GM12878 (cell line): ENCODE results near the gene SMPDL3B. TPM values are rescaled to one million over a fixed set of nuclear protein-coding genes. Genes with fewer than 3 reads are reported as not detected.

Source experiments
- ATAC-seq: fragments of 200-7000 bp; cut with Tn5 transposase; 3 replicates; pipeline ENCODE4 v1.9.1; 2020; ENCODE audit warnings: mild to moderate bottlenecking, moderate library complexity
- BruUV-seq: library from RNA; stranded (reverse); fragments of 400-500 nt; replicated peaks from 2 replicates; lab custom pipeline; 2021; lab: Mats Ljungman, UMichigan
- CTCF ChIA-PET: fragments of 300-600 bp; sonication (Branson Sonifier 250); formaldehyde crosslinking; extraction: SDS; loops from one replicate; lab custom pipeline; 2021; ENCODE audit warnings: inconsistent platforms; lab: Yijun Ruan, JAX
- POLR2A ChIA-PET: fragments of 350-600 bp; formaldehyde crosslinking; extraction: SDS; loops from one replicate; lab custom pipeline; 2021; ENCODE audit warnings: inconsistent platforms; lab: Charles Lee
- RAD21 ChIA-PET: fragments of 300-600 bp; sonication (Branson Sonifier 250); formaldehyde crosslinking; loops from one replicate; lab custom pipeline; 2023; ENCODE audit warnings: antibody characterized with exemption; ENCODE audit not compliant: unreplicated experiment; lab: Charles Lee
- SMC1A ChIA-PET: fragments of 300-600 bp; sonication (Branson Sonifier 250); formaldehyde crosslinking; loops from one replicate; lab custom pipeline; 2023; ENCODE audit not compliant: unreplicated experiment, uncharacterized antibody; lab: Charles Lee
- DNase-seq: peaks from one replicate; pipeline ENCODE4 v3.0.0-alpha.2; 2011; ENCODE audit warnings: low read depth, low spot score
- FAIRE-seq: peaks from 3 replicates; lab custom pipeline; 2011; peaks lifted over from hg19 to GRCh38; lab: Jason Lieb, UNC
- H2AFZ ChIP-seq: 2 replicates; pipeline ENCODE4 v1.6.0; 2011; ENCODE audit warnings: low read depth, low read length, control low read depth; ENCODE audit not compliant: control insufficient read depth
- H3K27ac ChIP-seq: 2 replicates; pipeline ENCODE4 v1.5.1; 2011; ENCODE audit warnings: control low read depth; ENCODE audit not compliant: control insufficient read depth, insufficient read depth
- H3K27me3 ChIP-seq, 2 experiments: replicated peaks in 1 of 2; 2 replicates each; pipeline versions ENCODE4 v1.6.0 to v1.6.1; 2011; ENCODE audit warnings: low read length in 1 of 2; ENCODE audit not compliant: control insufficient read depth in 2 of 2, insufficient read depth in 2 of 2
- H3K36me3 ChIP-seq, 2 experiments: 2 replicates each; pipeline ENCODE4 v1.5.1; 2011; ENCODE audit warnings: low read length in 1 of 2; ENCODE audit not compliant: control insufficient read depth in 2 of 2, insufficient read depth in 2 of 2
- H3K4me1 ChIP-seq: 2 replicates; pipeline ENCODE4 v1.6.1; 2011; ENCODE audit warnings: mild to moderate bottlenecking, low read length, moderate library complexity, mixed read lengths; ENCODE audit not compliant: control insufficient read depth, insufficient read depth
- H3K4me2 ChIP-seq: 2 replicates; pipeline ENCODE4 v1.6.0; 2011; ENCODE audit warnings: control low read depth; ENCODE audit not compliant: control insufficient read depth, insufficient read depth
- H3K4me3 ChIP-seq: fragments of 200-600 bp; sonication (generic); 2 replicates; pipeline ENCODE4 v1.5.1; 2016
- H3K79me2 ChIP-seq: 2 replicates; pipeline ENCODE4 v1.6.0; 2011; ENCODE audit warnings: low read length; ENCODE audit not compliant: control insufficient read depth, insufficient read depth
- H3K9ac ChIP-seq: 2 replicates; pipeline ENCODE4 v1.8.0; 2011; ENCODE audit warnings: low read length, control low read depth, mixed read lengths; ENCODE audit not compliant: control insufficient read depth, insufficient read depth
- H3K9me3 ChIP-seq: replicated peaks from 3 replicates; pipeline ENCODE4 v1.5.1; 2011; ENCODE audit warnings: mild to moderate bottlenecking, low read length; ENCODE audit not compliant: control insufficient read depth, insufficient read depth
- H4K20me1 ChIP-seq: 2 replicates; pipeline ENCODE4 v1.6.0; 2011; ENCODE audit not compliant: control insufficient read depth, insufficient read depth
- JUND ChIP-seq: IDR thresholded peaks from 2 replicates; pipeline ENCODE4 v1.6.1; 2012; ENCODE audit warnings: low read depth, mild to moderate bottlenecking, low read length, improper control_type of control experiment, moderate library complexity
- KDM1A ChIP-seq: fragments of 200-600 bp; sonication (generic); IDR thresholded peaks from 2 replicates; pipeline ENCODE4 v1.6.1; 2016; ENCODE audit warnings: borderline replicate concordance
- MTA2 ChIP-seq: fragments of 450-650 bp; IDR thresholded peaks from 2 replicates; pipeline ENCODE4 v1.6.1; 2016; ENCODE audit warnings: low read depth, mild to moderate bottlenecking, moderate library complexity
- MYC ChIP-seq: IDR thresholded peaks from 2 replicates; pipeline ENCODE4 v1.6.1; 2011; ENCODE audit warnings: mild to moderate bottlenecking, low read length, moderate library complexity, inconsistent platforms; ENCODE audit not compliant: insufficient read depth, insufficient replicate concordance, insufficient read length, severe bottlenecking
- NFYA ChIP-seq: IDR thresholded peaks from 2 replicates; pipeline ENCODE4 v1.6.1; 2011; ENCODE audit warnings: low read depth, mild to moderate bottlenecking, low read length, improper control_type of control experiment, borderline replicate concordance
- NR2F1 ChIP-seq: fragments of 450-650 bp; conservative IDR thresholded peaks from 2 replicates; pipeline ENCODE4 v1.6.1; 2017; ENCODE audit warnings: mild to moderate bottlenecking
- RCOR1 ChIP-seq: conservative IDR thresholded peaks from 2 replicates; pipeline ENCODE4 v1.6.1; 2012; ENCODE audit warnings: low read depth, low read length, improper control_type of control experiment
- SMAD5 ChIP-seq: IDR thresholded peaks from 2 replicates; pipeline ENCODE4 v1.6.1; 2016; ENCODE audit warnings: antibody characterized with exemption, low read depth
- SPI1 ChIP-seq: IDR thresholded peaks from 2 replicates; pipeline ENCODE4 v1.6.1; 2011; ENCODE audit warnings: low read depth, mild to moderate bottlenecking, low read length, moderate library complexity, borderline replicate concordance; ENCODE audit not compliant: insufficient read depth
- SRF ChIP-seq, 2 experiments: IDR thresholded peaks; 2 replicates each; pipeline ENCODE4 v1.6.1; 2011; ENCODE audit warnings: low read depth in 2 of 2, low read length in 2 of 2, mild to moderate bottlenecking in 1 of 2, moderate library complexity in 1 of 2
- WGBS: methylation state at CpG from one replicate; pipeline ENCODE4 v1.1.6; 2016; ENCODE audit warnings: low lambda C conversion rate; ENCODE audit not compliant: insufficient replicate concordance, insufficient coverage; ENCODE audit errors: missing lambda C conversion rate; 5-methylcytosine and 5-hydroxymethylcytosine counted together
- in situ Hi-C: fragments of 300-500 bp; cut with MboI; formaldehyde crosslinking; loops from 9 replicates; pipeline ENCODE4 v1.14.3; 2018; ENCODE audit warnings: mixed read lengths
- intact Hi-C: fragments of 100-400 bp; cut with micrococcal nuclease; formaldehyde crosslinking; loops from one replicate; pipeline ENCODE4 v1.14.2; 2022; ENCODE audit not compliant: unreplicated experiment
- polyA plus RNA-seq, 11 experiments: library from polyadenylated mRNA; depleted of rRNA in 4 of 11; unstranded in 6 of 11; stranded (reverse) in 5 of 11; fragments of >200 nt; fragmentation: Nextera tagmentation in 4 of 11; fragmentation: Illumina TruSeq in 1 of 11; extraction: Ambion mirVana in 4 of 11; extraction: Trizol in 1 of 11; gene quantifications; 1 replicate in 1 of 11; 2 replicates in 10 of 11; pipeline versions ENCODE4 v1.2.1 to v1.2.3, GENCODE V29; 2011 to 2016; ENCODE audit warnings: inconsistent platforms in 2 of 11, missing spikeins in 2 of 11, low read depth in 1 of 11
- total RNA-seq, 4 experiments: library from RNA; depleted of rRNA in 3 of 4; stranded (reverse); fragments of >200 nt in 3 of 4; fragmentation: Illumina TruSeq in 1 of 4; extraction: Trizol in 1 of 4; gene quantifications; 2 replicates each; pipeline versions ENCODE4 v1.2.1 to v1.2.3, GENCODE V29; 2013 to 2021
- TF ChIP-seq, protein P1 (sequence below): IDR thresholded peaks from 2 replicates; pipeline ENCODE4 v1.6.1; 2011; ENCODE audit warnings: low read depth, mild to moderate bottlenecking, low read length, moderate library complexity, borderline replicate concordance; ENCODE audit errors: extremely low read depth
- TF ChIP-seq, protein P2 (sequence below): fragments of 450-650 bp; conservative IDR thresholded peaks from 2 replicates; pipeline ENCODE4 v1.6.1; 2017; ENCODE audit warnings: mild to moderate bottlenecking, moderate library complexity

Gene SMPDL3B
- total and polyA plus RNA-seq, 10 of the 15 experiments (the other 5 are each of a cell fraction or from before 2014, with no cell fraction given), result 0.56 to 2.7 (median 1.0) TPM

DNA sequence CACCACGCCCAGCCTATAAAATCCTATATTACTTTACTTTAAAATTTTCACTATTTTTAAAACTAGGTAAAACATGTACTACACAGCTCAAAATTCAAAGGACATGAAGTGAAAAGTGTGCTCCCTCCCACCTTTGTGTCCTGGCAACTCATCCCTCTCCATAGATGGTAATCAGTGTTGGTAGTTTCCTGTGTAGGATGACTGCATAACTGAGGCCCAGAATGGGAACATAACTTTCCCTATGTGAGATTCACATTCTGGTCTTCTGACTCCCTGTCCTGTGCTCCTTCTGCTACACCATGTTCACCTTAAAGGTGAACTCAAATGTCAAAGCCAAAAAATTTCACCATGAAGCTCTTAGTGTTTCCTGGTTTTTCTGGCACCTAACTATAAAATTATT lies 64.3 kb downstream of the SMPDL3B start:
- H3K4me1 ChIP-seq, result no peaks in the 10 kb centered on the region
- ChIA-PET CTCF (no interaction called here), SMC1A (interaction anchor here (0.8 to 1.7 kb wide), 2 partner anchors 92 to 141 kb away, joined by 3 to 4 read pairs; no protein-coding TSS in a partner anchor), POLR2A (no interaction called here), RAD21 (no interaction called here)
- H3K27me3 ChIP-seq, result no peaks in the 10 kb centered on the region
- intact Hi-C loops, result no loop called here
- no peaks in the 10 kb centered on the region for H3K79me2 ChIP-seq
- FAIRE-seq, result no peak
- no peak overlapping the region for H3K4me3 ChIP-seq
- TF ChIP-seq SRF (IDR thresholded peaks at IDR 0.05; ENCODE audit: low read depth in 2 of 2, low read length in 2 of 2), result no peak
- H3K9me3 ChIP-seq, result no peaks in the 10 kb centered on the region
- WGBS, result 100% methylated on average over 1 of the region's 1 CpG
- peaks cover 13 to 15% of the 10 kb centered on the region in 2 experiments for H3K36me3 ChIP-seq
- DNase-seq, result no peak
- H4K20me1 ChIP-seq, result no peaks in the 10 kb centered on the region
- H3K9ac ChIP-seq, result no peak overlapping the region
- ATAC-seq, result no peak
- in situ Hi-C loops, result no loop called here
- H2AFZ ChIP-seq, result no peak overlapping the region
- H3K27ac ChIP-seq, result no peak overlapping the region
- H3K4me2 ChIP-seq, result no peak overlapping the region
- no TSS peak for BruUV-seq

DNA sequence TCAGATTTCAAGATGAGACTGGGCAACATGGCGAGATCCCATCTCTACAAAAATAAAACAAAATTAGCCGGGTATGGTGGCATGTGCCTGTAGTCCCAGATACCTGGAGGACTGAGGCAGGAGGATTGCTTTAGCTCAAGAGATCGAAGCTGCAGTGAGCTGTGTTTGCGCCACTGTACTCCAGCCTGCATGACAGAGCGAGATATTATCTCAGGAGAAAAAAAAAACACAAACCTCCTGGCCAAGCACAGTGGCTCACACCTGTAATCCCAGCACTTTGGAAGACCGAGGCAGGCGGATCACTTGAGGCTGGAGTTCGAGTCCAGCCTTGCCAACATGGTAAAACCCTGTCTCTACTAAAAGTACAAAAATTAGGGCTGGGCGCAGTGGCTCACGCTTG lies 67.8 kb downstream of the SMPDL3B start:
- ATAC-seq, result no peak
- Histone ChIP-seq H4K20me1 (no peaks in the 10 kb centered on the region), H2AFZ (no peak overlapping the region), H3K4me3 (no peak overlapping the region), H3K27me3 (no peaks in the 10 kb centered on the region), H3K4me1 (no peaks in the 10 kb centered on the region), H3K27ac (no peak overlapping the region), H3K79me2 (no peaks in the 10 kb centered on the region), H3K9ac (no peak overlapping the region)
- in situ Hi-C loops (no loop called here), intact Hi-C loops (no loop called here)
- no peak for FAIRE-seq
- DNase-seq, result no peak
- ChIA-PET SMC1A (interaction anchor here (1.4 to 1.5 kb wide), 2 partner anchors 27 to 211 kb away, joined by 4 to 6 read pairs; no protein-coding TSS in a partner anchor), CTCF (no interaction called here), POLR2A (interaction anchor here (0.6 kb wide), 1 partner anchor 631 kb away, joined by 4 read pairs; no protein-coding TSS in a partner anchor), RAD21 (interaction anchor here (1.2 kb wide), 1 partner anchor 85 kb away, joined by 3 read pairs; no protein-coding TSS in a partner anchor)
- WGBS, result 98% methylated on average over 10 of the region's 10 CpGs
- TF ChIP-seq JUND (no peak), NR2F1 (no peak), MYC (no peak), KDM1A (no peak), MTA2 (no peak), RCOR1 (no peak), SMAD5 (no peak), NFYA (no peak), SPI1 (no peak)
- TF ChIP-seq, protein P1, sequence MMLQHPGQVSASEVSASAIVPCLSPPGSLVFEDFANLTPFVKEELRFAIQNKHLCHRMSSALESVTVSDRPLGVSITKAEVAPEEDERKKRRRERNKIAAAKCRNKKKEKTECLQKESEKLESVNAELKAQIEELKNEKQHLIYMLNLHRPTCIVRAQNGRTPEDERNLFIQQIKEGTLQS, result no peak
- TF ChIP-seq, protein P2, sequence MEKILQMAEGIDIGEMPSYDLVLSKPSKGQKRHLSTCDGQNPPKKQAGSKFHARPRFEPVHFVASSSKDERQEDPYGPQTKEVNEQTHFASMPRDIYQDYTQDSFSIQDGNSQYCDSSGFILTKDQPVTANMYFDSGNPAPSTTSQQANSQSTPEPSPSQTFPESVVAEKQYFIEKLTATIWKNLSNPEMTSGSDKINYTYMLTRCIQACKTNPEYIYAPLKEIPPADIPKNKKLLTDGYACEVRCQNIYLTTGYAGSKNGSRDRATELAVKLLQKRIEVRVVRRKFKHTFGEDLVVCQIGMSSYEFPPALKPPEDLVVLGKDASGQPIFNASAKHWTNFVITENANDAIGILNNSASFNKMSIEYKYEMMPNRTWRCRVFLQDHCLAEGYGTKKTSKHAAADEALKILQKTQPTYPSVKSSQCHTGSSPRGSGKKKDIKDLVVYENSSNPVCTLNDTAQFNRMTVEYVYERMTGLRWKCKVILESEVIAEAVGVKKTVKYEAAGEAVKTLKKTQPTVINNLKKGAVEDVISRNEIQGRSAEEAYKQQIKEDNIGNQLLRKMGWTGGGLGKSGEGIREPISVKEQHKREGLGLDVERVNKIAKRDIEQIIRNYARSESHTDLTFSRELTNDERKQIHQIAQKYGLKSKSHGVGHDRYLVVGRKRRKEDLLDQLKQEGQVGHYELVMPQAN, result no peak
- TF ChIP-seq, all 136 proteins: peak for 0
- Histone ChIP-seq H3K9me3 (no peaks in the 10 kb centered on the region), H3K4me2 (no peak overlapping the region), H3K36me3 (peaks cover 4 to 20% of the 10 kb centered on the region in 2 experiments)
- BruUV-seq, result no TSS peak
